Activated CD8-positive, alpha-beta memory T cell treated with anti-CD3 and anti-CD28 coated beads, Interleukin-2, amount 50 U/mL, for 24 hours (primary cell): Measurements from ENCODE around the gene ATPAF1.

Experiments
- DNase-seq: peaks from one replicate; pipeline ENCODE4 v3.0.0-alpha.2; 2020; ENCODE audit errors: extremely low read depth

ATPAF1 gene

GRCh38 chr1:46615735-46616134 is 52.4 kb downstream of the ATPAF1 start:
- DNase-seq: no peak

GRCh38 chr1:46615088-46615487 is 53.1 kb downstream of the ATPAF1 start:
- DNase-seq: no peak

- DNase-seq: no peak
Observed at GRCh38 chr1:46614604-46614984, 53.6 kb downstream of the ATPAF1 start.

GRCh38 chr1:46613661-46614603 is 54.2 kb downstream of the ATPAF1 start:
- DNase-seq: no peak

GRCh38 chr1:46612937-46613660 is 55.1 kb downstream of the ATPAF1 start:
- no peak for DNase-seq

- DNase-seq: no peak
Observed at GRCh38 chr1:46611691-46612221, 56.4 kb downstream of the ATPAF1 start.

- no peak for DNase-seq
Observed at GRCh38 chr1:46607345-46608130, 60.6 kb downstream of the ATPAF1 start.

GRCh38 chr1:46606255-46606965 is 61.8 kb downstream of the ATPAF1 start:
- DNase-seq: no peak

GRCh38 chr1:46605232-46605631 is 62.9 kb downstream of the ATPAF1 start:
- DNase-seq: no peak

GRCh38 chr1:46603858-46604549 is 64.2 kb downstream of the ATPAF1 start, which contains the start of gene MKNK1:
MKNK1 (minus strand) TSS chr1:46604268; CDS start chr1:46583327, 20,941 bp downstream.
- peak; percentile 90 for DNase-seq

- DNase-seq: no peak
Observed at GRCh38 chr1:46603481-46603857, 64.7 kb downstream of the ATPAF1 start.

- DNase-seq: no peak
Observed at GRCh38 chr1:46601257-46602007, 66.7 kb downstream of the ATPAF1 start.

- no peak for DNase-seq
Observed at GRCh38 chr1:46599059-46599970, 68.8 kb downstream of the ATPAF1 start.

- DNase-seq: no peak
Observed at GRCh38 chr1:46596846-46597245, 71.3 kb downstream of the ATPAF1 start.

GRCh38 chr1:46596036-46596435 is 72.1 kb downstream of the ATPAF1 start:
- DNase-seq: no peak

- DNase-seq: no peak
Observed at GRCh38 chr1:46595127-46595526, 73.0 kb downstream of the ATPAF1 start.

GRCh38 chr1:46594063-46594462 is 74.1 kb downstream of the ATPAF1 start:
- no peak for DNase-seq

- DNase-seq: no peak
Observed at GRCh38 chr1:46592823-46593222, 75.3 kb downstream of the ATPAF1 start.

- no peak for DNase-seq
Observed at GRCh38 chr1:46589529-46589928, 78.6 kb downstream of the ATPAF1 start.
